ENCODE data around the gene KCTD16. TPM values are rescaled to one million over a fixed set of nuclear protein-coding genes. Genes with fewer than 3 reads are reported as not detected.

Gene KCTD16
- total RNA-seq, 1 donor from 2014 or later = 4.8 TPM

DNA sequence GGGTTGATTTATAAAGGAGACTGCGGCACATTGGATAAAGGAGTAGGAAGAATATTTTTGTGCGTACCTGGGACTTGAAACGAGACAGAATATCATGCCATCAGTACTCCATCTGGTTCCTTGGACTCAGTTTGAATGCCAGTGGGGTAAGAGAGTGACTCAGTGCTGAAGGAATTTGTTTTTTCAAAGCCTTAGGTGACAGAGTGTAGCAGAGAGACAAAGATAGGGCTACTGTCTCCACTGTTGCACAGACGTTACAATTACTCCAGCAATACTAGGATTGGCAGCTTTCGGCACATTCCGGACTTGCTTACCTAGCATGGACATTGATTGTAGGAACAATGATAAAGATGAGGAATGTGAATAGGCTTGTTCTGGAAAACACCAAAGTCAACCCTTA, 250.7 kb downstream of the KCTD16 start:
- peaks cover 2% of the 10 kb centered on the region for H3K36me3 Mint-ChIP-seq
- peaks cover 46% of the 10 kb centered on the region for H3K27me3 Mint-ChIP-seq (ENCODE audit: low read depth)
- peaks cover 16% of the 10 kb centered on the region for H3K4me1 Mint-ChIP-seq
- no peak for DNase-seq (ENCODE audit: low spot score in 2 of 2, unreplicated experiment in 2 of 2)
- no peak overlapping the region for H3K4me3 Mint-ChIP-seq
- H3K9me3 Mint-ChIP-seq = peaks cover 15% of the 10 kb centered on the region
- no peak overlapping the region for H3K27ac Mint-ChIP-seq
- TF ChIP-seq, protein P1, sequence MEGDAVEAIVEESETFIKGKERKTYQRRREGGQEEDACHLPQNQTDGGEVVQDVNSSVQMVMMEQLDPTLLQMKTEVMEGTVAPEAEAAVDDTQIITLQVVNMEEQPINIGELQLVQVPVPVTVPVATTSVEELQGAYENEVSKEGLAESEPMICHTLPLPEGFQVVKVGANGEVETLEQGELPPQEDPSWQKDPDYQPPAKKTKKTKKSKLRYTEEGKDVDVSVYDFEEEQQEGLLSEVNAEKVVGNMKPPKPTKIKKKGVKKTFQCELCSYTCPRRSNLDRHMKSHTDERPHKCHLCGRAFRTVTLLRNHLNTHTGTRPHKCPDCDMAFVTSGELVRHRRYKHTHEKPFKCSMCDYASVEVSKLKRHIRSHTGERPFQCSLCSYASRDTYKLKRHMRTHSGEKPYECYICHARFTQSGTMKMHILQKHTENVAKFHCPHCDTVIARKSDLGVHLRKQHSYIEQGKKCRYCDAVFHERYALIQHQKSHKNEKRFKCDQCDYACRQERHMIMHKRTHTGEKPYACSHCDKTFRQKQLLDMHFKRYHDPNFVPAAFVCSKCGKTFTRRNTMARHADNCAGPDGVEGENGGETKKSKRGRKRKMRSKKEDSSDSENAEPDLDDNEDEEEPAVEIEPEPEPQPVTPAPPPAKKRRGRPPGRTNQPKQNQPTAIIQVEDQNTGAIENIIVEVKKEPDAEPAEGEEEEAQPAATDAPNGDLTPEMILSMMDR (IDR thresholded peaks at IDR 0.05; ENCODE audit: unreplicated experiment) = no peak

DNA sequence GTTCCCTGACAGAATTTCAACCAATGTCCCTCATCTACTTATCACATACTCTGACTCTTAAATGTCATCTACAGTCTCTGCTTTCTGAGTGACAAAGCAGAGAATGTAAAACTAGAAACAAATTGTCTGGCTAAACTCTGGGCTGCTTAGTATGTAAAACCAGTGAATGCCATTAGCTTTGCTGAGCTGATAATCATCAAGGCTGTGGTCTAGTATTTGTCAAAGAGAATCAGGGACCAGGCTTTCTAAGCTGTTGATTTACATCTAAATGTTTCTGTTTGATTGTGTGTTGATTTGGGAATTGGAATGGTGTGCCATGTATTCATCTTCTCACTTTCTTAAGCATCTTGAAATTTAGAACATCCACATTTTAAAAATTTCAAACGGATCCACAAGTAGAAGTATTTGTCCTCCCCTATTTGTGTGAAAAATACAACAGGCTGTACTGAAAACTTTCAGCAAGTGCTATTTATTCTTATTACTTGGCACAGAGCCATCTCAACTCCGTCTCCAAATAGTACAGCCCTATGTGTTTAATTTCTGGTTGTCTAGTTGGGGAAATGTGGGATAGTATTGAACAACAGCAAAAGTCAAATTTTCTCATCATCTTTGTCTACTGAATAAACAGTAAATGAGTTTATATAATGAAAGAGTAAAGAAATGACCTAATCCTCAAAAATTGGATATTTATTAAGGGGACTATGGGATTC, 251.5 kb downstream of the KCTD16 start:
- TF ChIP-seq, protein P1 (IDR thresholded peaks at IDR 0.05; ENCODE audit: unreplicated experiment) = no peak
- Mint-ChIP-seq H3K4me3 (no peak overlapping the region), H3K27me3 (ENCODE audit: low read depth) (peaks cover 51% of the 10 kb centered on the region), H3K36me3 (peaks cover 2% of the 10 kb centered on the region), H3K9me3 (peaks cover 11% of the 10 kb centered on the region), H3K27ac (no peak overlapping the region), H3K4me1 (peaks cover 16% of the 10 kb centered on the region)
- no peak for DNase-seq (ENCODE audit: low spot score in 2 of 2, unreplicated experiment in 2 of 2)

DNA sequence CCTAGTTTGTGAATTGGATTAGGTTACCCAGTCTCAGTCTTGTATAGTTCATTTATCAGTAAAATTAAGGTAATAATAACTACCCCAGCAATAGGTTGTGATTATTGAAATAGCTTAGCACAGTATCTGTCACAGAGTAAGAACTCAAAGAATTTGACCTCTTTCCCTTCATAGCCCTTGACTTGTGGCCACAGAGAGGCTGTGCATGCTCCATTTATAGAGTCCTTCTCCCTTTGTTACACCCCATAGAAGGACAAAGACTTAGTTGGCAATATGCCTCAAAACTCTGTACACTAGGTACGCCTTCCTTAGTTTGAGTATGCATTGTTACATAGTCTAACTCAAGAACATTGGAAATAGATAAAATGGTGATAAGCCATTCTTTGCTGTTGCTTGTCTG, 257.2 kb downstream of the KCTD16 start:
- TF ChIP-seq, protein P1 (IDR thresholded peaks at IDR 0.05; ENCODE audit: unreplicated experiment) = no peak
- H3K4me1 Mint-ChIP-seq = peaks cover 11% of the 10 kb centered on the region
- H3K9me3 Mint-ChIP-seq = peaks cover 6% of the 10 kb centered on the region
- H3K27me3 Mint-ChIP-seq (ENCODE audit: low read depth) = peaks cover 84% of the 10 kb centered on the region
- no peak for DNase-seq (ENCODE audit: low spot score in 2 of 2, unreplicated experiment in 2 of 2)
- H3K27ac Mint-ChIP-seq = no peak overlapping the region
- no peak overlapping the region for H3K4me3 Mint-ChIP-seq
- no peaks in the 10 kb centered on the region for H3K36me3 Mint-ChIP-seq

DNA sequence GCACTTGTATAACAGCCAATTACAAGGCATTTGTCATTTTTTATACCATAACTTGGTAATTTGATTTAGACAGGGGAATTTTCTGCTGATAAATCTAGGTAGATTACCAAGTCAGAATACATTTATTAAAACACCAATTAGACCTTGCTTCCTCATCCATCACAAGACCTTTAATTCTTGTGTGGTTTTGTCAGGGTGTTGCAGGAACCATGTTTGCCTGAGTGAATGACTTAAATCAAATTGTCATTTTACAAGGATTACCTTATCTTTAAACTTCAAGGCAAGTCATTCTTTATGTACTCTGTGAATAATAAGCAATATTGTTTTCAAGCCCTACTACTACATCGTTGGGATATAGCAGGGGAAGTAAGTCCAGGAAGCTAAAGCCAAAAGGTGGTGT, 257.7 kb downstream of the KCTD16 start:
- Mint-ChIP-seq H3K27ac (no peak overlapping the region), H3K9me3 (peaks cover 6% of the 10 kb centered on the region), H3K36me3 (no peaks in the 10 kb centered on the region), H3K4me3 (no peak overlapping the region), H3K4me1 (peaks cover 11% of the 10 kb centered on the region), H3K27me3 (ENCODE audit: low read depth) (peaks cover 84% of the 10 kb centered on the region)
- DNase-seq (ENCODE audit: low spot score in 2 of 2, unreplicated experiment in 2 of 2) = no peak
- TF ChIP-seq, protein P1 (IDR thresholded peaks at IDR 0.05; ENCODE audit: unreplicated experiment) = no peak

DNA sequence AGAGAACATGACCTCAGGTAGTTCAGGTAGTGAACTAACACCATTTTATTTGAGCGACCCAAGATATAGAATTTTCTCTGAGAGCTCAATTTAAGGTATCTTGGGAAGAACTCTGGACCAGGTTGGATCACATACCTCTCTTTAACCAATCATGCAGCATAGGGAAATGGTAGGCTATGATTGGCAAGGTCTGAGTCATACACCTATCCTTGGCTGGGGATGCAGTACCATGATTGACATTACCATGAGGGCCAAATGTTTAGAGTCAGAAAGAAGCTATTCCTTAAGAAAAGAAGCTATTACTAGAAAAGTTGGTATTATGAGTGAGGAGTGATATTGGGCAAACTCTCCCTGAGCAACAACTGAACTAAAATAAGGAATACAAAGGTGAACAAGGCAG, 258.7 kb downstream of the KCTD16 start:
- Mint-ChIP-seq H3K4me3 (no peak overlapping the region), H3K36me3 (no peaks in the 10 kb centered on the region), H3K9me3 (peaks cover 6% of the 10 kb centered on the region), H3K4me1 (peaks cover 11% of the 10 kb centered on the region), H3K27me3 (ENCODE audit: low read depth) (peaks cover 85% of the 10 kb centered on the region), H3K27ac (no peak overlapping the region)
- TF ChIP-seq, protein P1 (IDR thresholded peaks at IDR 0.05; ENCODE audit: unreplicated experiment) = no peak
- no peak for DNase-seq (ENCODE audit: low spot score in 2 of 2, unreplicated experiment in 2 of 2)

All from mesothelial cell of epicardium (in vitro differentiated cells).